Measurements from ENCODE around the gene SQSTM1. TPM values are rescaled to one million over a fixed set of nuclear protein-coding genes. Genes with fewer than 3 reads are reported as not detected.

The SQSTM1 gene
- polyA plus RNA-seq, 2 of the 4 experiments (the other 2 are of a cell fraction), result 362 to 625 TPM

DNA sequence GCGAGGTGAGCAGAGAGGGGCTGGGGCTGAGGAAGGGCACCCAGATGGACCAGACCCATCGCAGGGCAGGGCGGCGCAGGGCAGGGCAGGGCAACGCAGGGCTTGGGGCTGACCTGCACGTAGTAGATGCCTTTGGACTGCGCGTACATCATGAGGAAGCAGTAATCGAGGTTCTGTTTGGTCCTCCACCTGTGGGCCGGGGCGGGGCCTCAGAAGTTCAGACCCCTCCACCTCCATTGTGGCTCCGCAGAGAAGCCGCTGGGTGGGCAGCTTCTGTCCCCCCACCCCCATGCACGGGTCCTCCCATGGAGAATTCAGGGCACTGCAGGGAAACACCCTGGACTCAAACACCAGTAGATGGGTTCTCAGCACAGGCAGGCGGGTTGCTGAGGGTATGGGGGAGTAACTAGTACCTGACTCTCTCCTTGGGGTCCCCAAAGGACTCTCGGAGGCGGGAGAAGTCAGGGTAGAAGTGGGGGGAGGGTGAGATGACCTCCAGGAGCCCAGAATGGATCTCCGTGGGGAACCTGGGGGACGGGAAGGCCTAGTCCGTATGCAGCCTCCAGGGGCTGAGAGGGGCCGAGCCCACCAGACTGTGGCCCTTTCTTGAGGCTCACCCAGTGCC is 20.5 kb upstream of the SQSTM1 start:
- Histone ChIP-seq H3K9me3 (no peaks in the 10 kb centered on the region), H3K4me2 (no peak overlapping the region), H3K27ac (no peak overlapping the region), H3K4me3 (no peak overlapping the region), H3K4me1 (peaks cover 43% of the 10 kb centered on the region)
- ChIA-PET POLR2A (no interaction called here), CTCF (interaction anchor here (0.9 to 6.2 kb wide), 5 partner anchors 12 to 291 kb away, joined by 4 to 86 read pairs (median 13); partner anchors contain the start of genes MAML1 and TBC1D9B)
- DNase-seq (ENCODE audit: low read depth in 1 of 2, low spot score in 1 of 2), result no peak
- FAIRE-seq, result no peak
- WGBS (ENCODE audit: missing lambda C conversion rate), result 92% methylated on average over 21 of the region's 21 CpGs
- no peak for ATAC-seq
- TF ChIP-seq HEYL (CRISPR knock-in tag; IDR thresholded peaks at IDR 0.05) (no peak), CBX2 (IDR thresholded peaks at IDR 0.05; ENCODE audit: borderline replicate concordance, low read depth) (no peak), MAZ (IDR thresholded peaks at IDR 0.05; ENCODE audit: borderline replicate concordance, low read depth, low read length) (no peak), NPAS2 (CRISPR knock-in tag; IDR thresholded peaks at IDR 0.05; ENCODE audit: borderline replicate concordance) (no peak), EHMT2 (IDR thresholded peaks at IDR 0.05; ENCODE audit: low read depth) (no peak), KDM1A (IDR thresholded peaks at IDR 0.05; ENCODE audit: low read depth) (no peak), CEBPB (IDR thresholded peaks at IDR 0.05) (no peak), ZFP36 (IDR thresholded peaks at IDR 0.05; ENCODE audit: borderline replicate concordance, partially characterized antibody) (no peak), MAFK (IDR thresholded peaks at IDR 0.05; ENCODE audit: partially characterized antibody) (no peak), SREBF2 (IDR thresholded peaks at IDR 0.05) (no peak), HOXA7 (CRISPR knock-in tag; IDR thresholded peaks at IDR 0.05) (no peak), GATA3 (IDR thresholded peaks at IDR 0.05; ENCODE audit: borderline replicate concordance) (no peak), ZC3H11A (IDR thresholded peaks at IDR 0.05) (no peak)
- TF ChIP-seq, protein P1, sequence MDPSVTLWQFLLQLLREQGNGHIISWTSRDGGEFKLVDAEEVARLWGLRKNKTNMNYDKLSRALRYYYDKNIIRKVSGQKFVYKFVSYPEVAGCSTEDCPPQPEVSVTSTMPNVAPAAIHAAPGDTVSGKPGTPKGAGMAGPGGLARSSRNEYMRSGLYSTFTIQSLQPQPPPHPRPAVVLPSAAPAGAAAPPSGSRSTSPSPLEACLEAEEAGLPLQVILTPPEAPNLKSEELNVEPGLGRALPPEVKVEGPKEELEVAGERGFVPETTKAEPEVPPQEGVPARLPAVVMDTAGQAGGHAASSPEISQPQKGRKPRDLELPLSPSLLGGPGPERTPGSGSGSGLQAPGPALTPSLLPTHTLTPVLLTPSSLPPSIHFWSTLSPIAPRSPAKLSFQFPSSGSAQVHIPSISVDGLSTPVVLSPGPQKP (IDR thresholded peaks at IDR 0.05; ENCODE audit: low read depth, low read length), result no peak

DNA sequence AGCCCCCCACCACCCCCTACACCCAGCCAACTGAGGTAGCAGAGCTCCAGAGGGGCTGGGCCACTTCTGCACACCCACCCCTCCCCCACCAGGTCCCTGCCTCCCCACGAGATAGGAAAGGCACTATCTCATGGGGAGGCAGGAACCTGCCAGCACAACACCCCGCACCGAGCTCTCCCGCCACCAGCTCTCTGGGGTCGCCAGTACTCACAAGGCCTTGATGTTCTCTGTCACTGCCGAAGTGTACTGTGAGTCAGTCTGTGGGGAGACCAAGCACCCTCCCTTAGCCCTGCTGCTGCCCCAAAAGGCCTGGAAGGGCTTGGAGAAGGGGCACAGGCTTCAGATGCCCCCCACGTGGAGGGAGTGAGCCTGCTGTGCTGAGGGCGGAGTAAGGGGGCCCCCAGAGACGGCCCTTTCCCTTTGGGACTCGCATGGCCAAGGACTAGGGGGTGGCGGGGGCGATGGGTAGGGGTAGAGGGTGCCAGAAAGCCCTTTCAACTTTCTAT is 20.0 kb upstream of the SQSTM1 start:
- DNase-seq (ENCODE audit: low read depth in 1 of 2, low spot score in 1 of 2), result no peak
- Histone ChIP-seq H3K4me2 (no peak overlapping the region), H3K27ac (no peak overlapping the region), H3K4me1 (peaks cover 38% of the 10 kb centered on the region), H3K9me3 (no peaks in the 10 kb centered on the region), H3K4me3 (no peak overlapping the region)
- FAIRE-seq, result no peak
- 79% methylated on average over 6 of the region's 12 CpGs for WGBS (ENCODE audit: missing lambda C conversion rate)
- TF ChIP-seq EHF (CRISPR knock-in tag; IDR thresholded peaks at IDR 0.05), result no peak
- no peak for TF ChIP-seq MYC (IDR thresholded peaks at IDR 0.05; ENCODE audit: borderline replicate concordance, low read length)
- TF ChIP-seq PHF8 (IDR thresholded peaks at IDR 0.05; ENCODE audit: borderline replicate concordance, low read depth), result no peak
- no peak for TF ChIP-seq CEBPB (IDR thresholded peaks at IDR 0.05)
- no peak for TF ChIP-seq FOXS1 (CRISPR knock-in tag; IDR thresholded peaks at IDR 0.05)
- TF ChIP-seq HOXB13 (CRISPR knock-in tag; IDR thresholded peaks at IDR 0.05; ENCODE audit: low read depth), result no peak
- no peak for TF ChIP-seq RNF2 (IDR thresholded peaks at IDR 0.05; ENCODE audit: borderline replicate concordance, low read depth)
- TF ChIP-seq CHD4 (IDR thresholded peaks at IDR 0.05; ENCODE audit: borderline replicate concordance), result no peak
- ATAC-seq, result no peak
- ChIA-PET POLR2A (no interaction called here), CTCF (interaction anchor here (0.9 to 6.2 kb wide), 12 partner anchors 10 to 290 kb away, joined by 3 to 86 read pairs (median 8); partner anchors contain the start of genes LTC4S, MAML1, MRNIP and TBC1D9B)
